PC-3 (cell line): ENCODE measurements around the gene RAB31.

Experiments used
- EZH2 ChIP-seq: fragments of 300-600 bp; sonication (generic); IDR thresholded peaks from one replicate; pipeline ENCODE4 v1.6.1; 2017; ENCODE audit warnings: antibody characterized with exemption, mild to moderate bottlenecking, low read length; ENCODE audit not compliant: unreplicated experiment
- TF ChIP-seq, protein P1 (sequence below): fragments of 300-600 bp; sonication (generic); conservative IDR thresholded peaks from 2 replicates; pipeline ENCODE4 v1.5.1; 2017; ENCODE audit warnings: antibody characterized with exemption, low read depth, mild to moderate bottlenecking, low read length

DNA sequence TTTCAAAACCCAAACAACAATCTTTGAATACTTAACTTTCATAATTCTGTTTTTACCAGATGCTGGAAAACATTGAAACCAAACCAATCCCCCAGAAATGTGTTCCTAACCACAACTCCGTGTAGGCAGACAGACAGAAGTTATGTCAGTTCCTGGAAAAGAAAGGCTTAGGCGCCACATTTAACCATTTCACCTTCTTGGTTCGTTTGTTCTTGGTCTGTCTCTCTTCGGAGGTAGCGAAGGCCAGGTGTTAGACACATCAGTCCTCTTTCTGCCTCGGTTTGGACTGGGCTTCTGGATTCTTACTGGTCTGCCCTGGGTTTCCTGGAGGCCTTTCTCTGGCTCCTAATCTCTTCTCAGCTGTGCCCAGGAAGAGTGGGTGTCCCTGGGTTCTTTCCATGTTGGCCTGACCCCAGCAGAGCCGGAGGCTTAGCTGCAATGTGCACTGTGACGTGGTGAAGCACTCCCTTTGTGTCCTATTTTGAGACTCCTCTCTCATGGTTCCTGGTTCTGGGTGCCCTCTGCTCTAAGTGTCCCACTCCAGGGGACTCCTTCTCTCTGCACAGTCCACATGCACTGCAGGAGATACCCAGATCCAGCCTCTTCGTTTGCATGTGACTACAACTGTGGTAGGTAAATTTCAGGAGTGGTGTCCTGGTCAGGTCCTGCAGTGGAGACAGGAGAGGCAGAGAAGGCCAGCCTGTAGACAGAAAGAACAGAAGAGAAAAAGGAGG is 23.1 kb upstream of the RAB31 start:
- TF ChIP-seq, protein P1, sequence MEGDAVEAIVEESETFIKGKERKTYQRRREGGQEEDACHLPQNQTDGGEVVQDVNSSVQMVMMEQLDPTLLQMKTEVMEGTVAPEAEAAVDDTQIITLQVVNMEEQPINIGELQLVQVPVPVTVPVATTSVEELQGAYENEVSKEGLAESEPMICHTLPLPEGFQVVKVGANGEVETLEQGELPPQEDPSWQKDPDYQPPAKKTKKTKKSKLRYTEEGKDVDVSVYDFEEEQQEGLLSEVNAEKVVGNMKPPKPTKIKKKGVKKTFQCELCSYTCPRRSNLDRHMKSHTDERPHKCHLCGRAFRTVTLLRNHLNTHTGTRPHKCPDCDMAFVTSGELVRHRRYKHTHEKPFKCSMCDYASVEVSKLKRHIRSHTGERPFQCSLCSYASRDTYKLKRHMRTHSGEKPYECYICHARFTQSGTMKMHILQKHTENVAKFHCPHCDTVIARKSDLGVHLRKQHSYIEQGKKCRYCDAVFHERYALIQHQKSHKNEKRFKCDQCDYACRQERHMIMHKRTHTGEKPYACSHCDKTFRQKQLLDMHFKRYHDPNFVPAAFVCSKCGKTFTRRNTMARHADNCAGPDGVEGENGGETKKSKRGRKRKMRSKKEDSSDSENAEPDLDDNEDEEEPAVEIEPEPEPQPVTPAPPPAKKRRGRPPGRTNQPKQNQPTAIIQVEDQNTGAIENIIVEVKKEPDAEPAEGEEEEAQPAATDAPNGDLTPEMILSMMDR, result no peak
- no peak for TF ChIP-seq EZH2
